Endothelial cell of umbilical vein (primary cell): ENCODE results near the gene ENGASE. TPM values are rescaled to one million over a fixed set of nuclear protein-coding genes. Genes with fewer than 3 reads are reported as not detected.

Source experiments
- BruUV-seq: library from RNA; stranded (reverse); fragments of 400-500 nt; replicated peaks from 2 replicates; lab custom pipeline; 2021; lab: Mats Ljungman, UMichigan
- CTCF ChIA-PET: fragments of 300-600, 350-600 bp; sonication (Branson Sonifier 250); formaldehyde crosslinking; loops from one replicate; lab custom pipeline; 2021; ENCODE audit warnings: antibody characterized with exemption, inconsistent platforms; lab: Charles Lee
- POLR2A ChIA-PET: fragments of 300-600, 350-600 bp; sonication (Branson Sonifier 250); formaldehyde crosslinking; loops from one replicate; lab custom pipeline; 2021; ENCODE audit warnings: antibody characterized with exemption, inconsistent platforms; lab: Charles Lee
- DNase-seq: peaks from one replicate; pipeline ENCODE4 v3.0.0-alpha.2; 2011; ENCODE audit warnings: low read depth, low spot score
- FAIRE-seq: peaks from 2 replicates; lab custom pipeline; 2011; peaks lifted over from hg19 to GRCh38; lab: Jason Lieb, UNC
- H2AFZ ChIP-seq: 2 replicates; pipeline ENCODE4 v1.6.0; 2012; ENCODE audit warnings: low read depth, low read length, control low read depth, inconsistent platforms
- H3K27ac ChIP-seq: 2 replicates; pipeline ENCODE4 v1.5.1; 2011; ENCODE audit warnings: low read depth, mild to moderate bottlenecking, control low read depth, low read length, moderate library complexity; ENCODE audit not compliant: insufficient read depth
- H3K27me3 ChIP-seq, 2 experiments: 2 replicates each; pipeline versions ENCODE4 v1.6.0 to v1.6.1; 2011; ENCODE audit warnings: low read length in 2 of 2, mixed read lengths in 1 of 2; ENCODE audit not compliant: control insufficient read depth in 2 of 2, insufficient read depth in 2 of 2
- H3K36me3 ChIP-seq, 2 experiments: 2 replicates in 1 of 2; 3 replicates in 1 of 2; pipeline ENCODE4 v1.5.1; 2011; ENCODE audit warnings: low read length in 2 of 2, mild to moderate bottlenecking in 1 of 2, moderate library complexity in 1 of 2; ENCODE audit not compliant: control insufficient read depth in 2 of 2, insufficient read depth in 2 of 2; ENCODE audit errors: extremely low read depth in 1 of 2
- H3K4me1 ChIP-seq: 3 replicates; pipeline ENCODE4 v1.5.1; 2011; ENCODE audit warnings: mild to moderate bottlenecking, low read length; ENCODE audit not compliant: control insufficient read depth, insufficient read depth; ENCODE audit errors: extremely low read depth
- H3K4me2 ChIP-seq: 2 replicates; pipeline ENCODE4 v1.6.1; 2011; ENCODE audit warnings: low read length, control low read depth, mixed read lengths; ENCODE audit not compliant: insufficient read depth
- H3K4me3 ChIP-seq, 3 experiments: fragments of 200-600 bp in 1 of 3; sonication (generic), shearing (Covaris generic) in 1 of 3; replicated peaks in 1 of 3; 2 replicates each; pipeline ENCODE4 v1.5.1; 2011 to 2016; ENCODE audit warnings: control low read depth in 3 of 3, low read length in 3 of 3, mild to moderate bottlenecking in 2 of 3, inconsistent platforms in 1 of 3, low read depth in 1 of 3, moderate library complexity in 1 of 3; ENCODE audit not compliant: insufficient read depth in 1 of 3
- H3K79me2 ChIP-seq: 2 replicates; pipeline ENCODE4 v1.6.0; 2012; ENCODE audit warnings: low read length, inconsistent platforms; ENCODE audit not compliant: control insufficient read depth, insufficient read depth
- H3K9ac ChIP-seq: replicated peaks from 2 replicates; pipeline ENCODE3; 2011; ENCODE audit warnings: low read length, control low read depth; ENCODE audit not compliant: insufficient read depth; ENCODE audit errors: extremely low read depth
- H3K9me1 ChIP-seq: replicated peaks from 3 replicates; pipeline ENCODE4 v1.6.0; 2011; ENCODE audit warnings: mild to moderate bottlenecking, low read length; ENCODE audit not compliant: control insufficient read depth, insufficient read depth; ENCODE audit errors: extremely low read depth
- H3K9me3 ChIP-seq: replicated peaks from 2 replicates; pipeline ENCODE4 v1.5.1; 2012; ENCODE audit warnings: low read length, inconsistent platforms; ENCODE audit not compliant: control insufficient read depth, insufficient read depth
- H4K20me1 ChIP-seq: replicated peaks from 2 replicates; pipeline ENCODE3; 2011; ENCODE audit warnings: mild to moderate bottlenecking, low read length; ENCODE audit not compliant: control insufficient read depth, insufficient read depth; ENCODE audit errors: extremely low read depth
- CTCF ChIP-seq, 2 donors: IDR thresholded peaks; 1 replicate in 1 of 2; 2 replicates in 1 of 2; pipeline ENCODE4 v1.5.1; 2011; ENCODE audit warnings: low read length in 2 of 2, mild to moderate bottlenecking in 2 of 2, moderate library complexity in 2 of 2, control low read depth in 1 of 2, inconsistent platforms in 1 of 2, low read depth in 1 of 2; ENCODE audit not compliant: insufficient read depth in 1 of 2; ENCODE audit errors: extremely low read depth in 1 of 2
- EZH2 ChIP-seq: IDR thresholded peaks from 2 replicates; pipeline ENCODE4 v1.6.1; 2012; ENCODE audit warnings: borderline replicate concordance, low read depth, mild to moderate bottlenecking, moderate library complexity, low read length, inconsistent platforms; ENCODE audit not compliant: severe bottlenecking
- FOS ChIP-seq: IDR thresholded peaks from 2 replicates; pipeline ENCODE4 v1.6.1; 2011; ENCODE audit warnings: mild to moderate bottlenecking, low read length, moderate library complexity, borderline replicate concordance; ENCODE audit not compliant: insufficient read depth
- GATA2 ChIP-seq: IDR thresholded peaks from 2 replicates; pipeline ENCODE4 v1.7.0; 2011; ENCODE audit warnings: low read depth, mild to moderate bottlenecking, moderate library complexity, mixed read lengths, low read length; ENCODE audit not compliant: insufficient read length, insufficient read depth
- JUN ChIP-seq: IDR thresholded peaks from 2 replicates; pipeline ENCODE4 v1.6.1; 2011; ENCODE audit warnings: borderline replicate concordance, low read depth; ENCODE audit not compliant: insufficient read length, insufficient read depth
- MAX ChIP-seq: IDR thresholded peaks from 2 replicates; pipeline ENCODE4 v1.6.1; 2011; ENCODE audit not compliant: insufficient read depth, insufficient read length
- MYC ChIP-seq: IDR thresholded peaks from one replicate; pipeline ENCODE4 v1.6.1; 2011; ENCODE audit warnings: mild to moderate bottlenecking, low read depth, low read length
- POLR2A ChIP-seq: IDR thresholded peaks from 2 replicates; pipeline ENCODE4 v1.6.1; 2012; ENCODE audit warnings: low read depth, mild to moderate bottlenecking, control low read depth, low read length
- POLR2AphosphoS5 ChIP-seq: IDR thresholded peaks from 2 replicates; pipeline ENCODE4 v1.6.1; 2012; ENCODE audit warnings: low read depth, mild to moderate bottlenecking, control low read depth, low read length, moderate library complexity; ENCODE audit not compliant: insufficient read depth
- dilution Hi-C: fragments of 300-500 bp; cut with MboI; formaldehyde crosslinking; loops from one replicate; pipeline ENCODE4 v1.15.0; 2019; ENCODE audit warnings: low sequenced_read_pairs; ENCODE audit not compliant: extremely low pct_ligation_motif_present
- intact Hi-C: fragments of 100-400 bp; cut with micrococcal nuclease; formaldehyde crosslinking; loops from one replicate; pipeline ENCODE4 v1.10.0; 2022
- polyA plus RNA-seq, 4 experiments: library from polyadenylated mRNA; depleted of rRNA in 3 of 4; stranded (reverse) in 3 of 4; unstranded in 1 of 4; fragments of >200 nt; gene quantifications; 2 replicates each; pipeline versions ENCODE4 v1.2.1 to v1.2.3, GENCODE V29; 2011 to 2012; ENCODE audit warnings: missing spikeins in 1 of 4
- total RNA-seq: library from RNA; stranded (reverse); gene quantifications from 2 replicates; pipeline ENCODE4 v1.2.3, GENCODE V29; 2021

Gene ENGASE
- total and polyA plus RNA-seq, 2 donors (not counting 3 experiments of a cell fraction or from before 2014, with no cell fraction given): 13.7 to 20.8 TPM

GRCh38 chr17:79135628-79136405 lies 61.2 kb downstream of the ENGASE start:
- no peaks in the 10 kb centered on the region for H3K9me3 ChIP-seq
- no peaks in the 10 kb centered on the region for H3K4me1 ChIP-seq
- no TSS peak for BruUV-seq
- no peak overlapping the region for H3K4me2 ChIP-seq
- no peaks in the 10 kb centered on the region for H3K27me3 ChIP-seq
- no peak overlapping the region for H3K4me3 ChIP-seq
- no peak overlapping the region for H3K27ac ChIP-seq
- FAIRE-seq: no peak
- intact Hi-C loops (no loop called here), dilution Hi-C loops (no loop called here)
- H4K20me1 ChIP-seq: no peaks in the 10 kb centered on the region
- no peak overlapping the region for H2AFZ ChIP-seq
- ChIA-PET POLR2A (no interaction called here), CTCF (no interaction called here)
- no peaks in the 10 kb centered on the region for H3K36me3 ChIP-seq
- TF ChIP-seq POLR2AphosphoS5: no peak
- TF ChIP-seq MYC: no peak
- TF ChIP-seq POLR2A: no peak
- no peak for TF ChIP-seq FOS
- TF ChIP-seq EZH2: no peak
- no peak for TF ChIP-seq JUN
- no peak for TF ChIP-seq MAX
- no peak for TF ChIP-seq GATA2
- no peak for TF ChIP-seq CTCF (IDR thresholded peaks at IDR 0.05; ENCODE audit: extremely low read depth in 1 of 2, insufficient read depth in 1 of 2, low read depth in 1 of 2, low read length in 2 of 2)
- no peaks in the 10 kb centered on the region for H3K79me2 ChIP-seq
- no peaks in the 10 kb centered on the region for H3K9me1 ChIP-seq
- DNase-seq: no peak
- H3K9ac ChIP-seq: no peak overlapping the region

Other genes with a start within 250 kb of the ENGASE start
- gene USP36, start 234.0 kb upstream of the ENGASE start, total RNA-seq: 46.6 and 49.8 TPM in 2 replicates
- 20.6 and 29.8 TPM in 2 replicates for gene USP36, start 234.0 kb upstream of the ENGASE start, polyA plus RNA-seq
- 3.6 and 8.3 TPM in 2 replicates for gene CEP295NL, start 171.6 kb upstream of the ENGASE start, total RNA-seq
- 0.10 and 0.13 TPM in 2 replicates for gene CEP295NL, start 171.6 kb upstream of the ENGASE start, polyA plus RNA-seq
- 280 and 318 TPM in 2 replicates for gene TIMP2, start 149.4 kb upstream of the ENGASE start, total RNA-seq
- 115 and 138 TPM in 2 replicates for gene TIMP2, start 149.4 kb upstream of the ENGASE start, polyA plus RNA-seq
- 0.76 and 1.3 TPM in 2 replicates for gene LGALS3BP, start 94.9 kb upstream of the ENGASE start, total RNA-seq
- 0.77 and 1.3 TPM in 2 replicates for gene LGALS3BP, start 94.9 kb upstream of the ENGASE start, polyA plus RNA-seq
- 76.4 and 93.6 TPM in 2 replicates for gene CANT1, start 65.1 kb upstream of the ENGASE start, total RNA-seq
- gene CANT1, start 65.1 kb upstream of the ENGASE start, polyA plus RNA-seq: 85.0 and 95.4 TPM in 2 replicates
- gene C1QTNF1, start 50.7 kb upstream of the ENGASE start, total RNA-seq: 3.8 and 4.0 TPM in 2 replicates
- 2.5 and 3.1 TPM in 2 replicates for gene C1QTNF1, start 50.7 kb upstream of the ENGASE start, polyA plus RNA-seq